Thoracic aorta (tissue), 2 donors: ENCODE results near the gene CHAC1. TPM values are rescaled to one million over a fixed set of nuclear protein-coding genes. Genes with fewer than 3 reads are reported as not detected.
A peak's percentile ranks its signal among the peaks of the same experiment; 100 is the strongest.

Experiments used
- ATAC-seq: fragments of 150-250 bp; one replicate; pipeline ENCODE4 v1.8.0; 2017; ENCODE audit warnings: low read depth; ENCODE audit not compliant: insufficient number of reproducible peaks, low FRiP score
- DNase-seq: peaks from one replicate; pipeline ENCODE4 v3.0.0-alpha.2; 2020; ENCODE audit warnings: low spot score
- H3K27ac ChIP-seq, 2 donors: fragments of 200-600 bp; sonication (generic); 1 replicate in 1 of 2; 2 replicates in 1 of 2; pipeline ENCODE4 v1.5.1; 2016; ENCODE audit warnings: mild to moderate bottlenecking in 2 of 2, moderate library complexity in 2 of 2
- H3K27me3 ChIP-seq: fragments of 200-600 bp; sonication (generic); replicated peaks from 2 replicates; pipeline ENCODE4 v1.6.0; 2016; ENCODE audit warnings: mild to moderate bottlenecking; ENCODE audit not compliant: insufficient read depth
- H3K36me3 ChIP-seq: fragments of 200-600 bp; sonication (generic); one replicate; pipeline ENCODE4 v1.5.1; 2016
- H3K4me1 ChIP-seq, 2 donors: fragments of 200-600 bp; sonication (generic); 1 replicate in 1 of 2; 2 replicates in 1 of 2; pipeline versions ENCODE4 v1.5.1 to v1.6.0; 2016; ENCODE audit warnings: low read depth in 2 of 2, mild to moderate bottlenecking in 1 of 2; ENCODE audit not compliant: control insufficient read depth in 1 of 2
- H3K4me3 ChIP-seq: fragments of 200-600 bp; sonication (generic); 2 replicates; pipeline ENCODE4 v1.5.1; 2016; ENCODE audit warnings: mild to moderate bottlenecking
- H3K9me3 ChIP-seq: fragments of 200-600 bp; sonication (generic); 2 replicates; pipeline ENCODE4 v1.5.1; 2016
- total RNA-seq, 2 donors: library from RNA; depleted of rRNA; stranded (reverse); fragments of >200 nt; gene quantifications; one replicate each; pipeline versions ENCODE4 v1.1.0 to v1.2.3, GENCODE V29; 2016
- TF ChIP-seq, protein P1 (sequence below): fragments of 200-600 bp; sonication (generic); IDR thresholded peaks from one replicate; pipeline ENCODE4 v1.5.1; 2019; ENCODE audit warnings: antibody characterized with exemption

The CHAC1 gene
- total RNA-seq, 2 donors from 2014 or later = 3.9 to 7.3 TPM

DNA sequence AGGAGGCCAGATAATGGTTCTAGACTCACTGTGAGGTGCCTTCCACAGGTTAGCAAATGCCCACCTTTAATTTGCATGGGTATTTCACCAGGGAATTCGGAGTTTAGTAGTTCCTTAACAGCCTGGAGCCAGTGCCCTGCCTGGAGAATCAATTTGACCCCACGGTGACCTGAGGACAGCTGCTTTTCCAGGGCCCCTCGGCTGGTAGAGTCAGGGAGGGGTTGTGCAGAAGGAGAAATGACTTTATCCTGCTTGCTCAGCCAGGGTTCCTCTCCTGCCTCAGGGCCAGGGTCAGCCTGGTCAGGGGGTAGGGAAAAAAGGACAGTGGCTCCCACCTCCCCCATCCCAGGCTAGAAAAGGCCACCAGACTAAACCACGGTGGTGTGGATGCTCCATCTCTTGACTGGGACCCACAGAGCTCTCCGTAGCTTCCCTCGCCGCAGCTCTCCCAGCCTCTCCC lies 12.2 kb upstream of the CHAC1 start:
- Histone ChIP-seq H3K27ac (peak overlapping the region; percentile 85 to 90), H3K27me3 (no peaks in the 10 kb centered on the region), H3K4me1 (peaks cover 14 to 38% of the 10 kb centered on the region in 2 donors), H3K36me3 (no peaks in the 10 kb centered on the region), H3K4me3 (peak overlapping the region; percentile 80), H3K9me3 (no peaks in the 10 kb centered on the region)
- TF ChIP-seq, protein P1, sequence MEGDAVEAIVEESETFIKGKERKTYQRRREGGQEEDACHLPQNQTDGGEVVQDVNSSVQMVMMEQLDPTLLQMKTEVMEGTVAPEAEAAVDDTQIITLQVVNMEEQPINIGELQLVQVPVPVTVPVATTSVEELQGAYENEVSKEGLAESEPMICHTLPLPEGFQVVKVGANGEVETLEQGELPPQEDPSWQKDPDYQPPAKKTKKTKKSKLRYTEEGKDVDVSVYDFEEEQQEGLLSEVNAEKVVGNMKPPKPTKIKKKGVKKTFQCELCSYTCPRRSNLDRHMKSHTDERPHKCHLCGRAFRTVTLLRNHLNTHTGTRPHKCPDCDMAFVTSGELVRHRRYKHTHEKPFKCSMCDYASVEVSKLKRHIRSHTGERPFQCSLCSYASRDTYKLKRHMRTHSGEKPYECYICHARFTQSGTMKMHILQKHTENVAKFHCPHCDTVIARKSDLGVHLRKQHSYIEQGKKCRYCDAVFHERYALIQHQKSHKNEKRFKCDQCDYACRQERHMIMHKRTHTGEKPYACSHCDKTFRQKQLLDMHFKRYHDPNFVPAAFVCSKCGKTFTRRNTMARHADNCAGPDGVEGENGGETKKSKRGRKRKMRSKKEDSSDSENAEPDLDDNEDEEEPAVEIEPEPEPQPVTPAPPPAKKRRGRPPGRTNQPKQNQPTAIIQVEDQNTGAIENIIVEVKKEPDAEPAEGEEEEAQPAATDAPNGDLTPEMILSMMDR = no peak
- DNase-seq (no peak), ATAC-seq (no peak)

DNA sequence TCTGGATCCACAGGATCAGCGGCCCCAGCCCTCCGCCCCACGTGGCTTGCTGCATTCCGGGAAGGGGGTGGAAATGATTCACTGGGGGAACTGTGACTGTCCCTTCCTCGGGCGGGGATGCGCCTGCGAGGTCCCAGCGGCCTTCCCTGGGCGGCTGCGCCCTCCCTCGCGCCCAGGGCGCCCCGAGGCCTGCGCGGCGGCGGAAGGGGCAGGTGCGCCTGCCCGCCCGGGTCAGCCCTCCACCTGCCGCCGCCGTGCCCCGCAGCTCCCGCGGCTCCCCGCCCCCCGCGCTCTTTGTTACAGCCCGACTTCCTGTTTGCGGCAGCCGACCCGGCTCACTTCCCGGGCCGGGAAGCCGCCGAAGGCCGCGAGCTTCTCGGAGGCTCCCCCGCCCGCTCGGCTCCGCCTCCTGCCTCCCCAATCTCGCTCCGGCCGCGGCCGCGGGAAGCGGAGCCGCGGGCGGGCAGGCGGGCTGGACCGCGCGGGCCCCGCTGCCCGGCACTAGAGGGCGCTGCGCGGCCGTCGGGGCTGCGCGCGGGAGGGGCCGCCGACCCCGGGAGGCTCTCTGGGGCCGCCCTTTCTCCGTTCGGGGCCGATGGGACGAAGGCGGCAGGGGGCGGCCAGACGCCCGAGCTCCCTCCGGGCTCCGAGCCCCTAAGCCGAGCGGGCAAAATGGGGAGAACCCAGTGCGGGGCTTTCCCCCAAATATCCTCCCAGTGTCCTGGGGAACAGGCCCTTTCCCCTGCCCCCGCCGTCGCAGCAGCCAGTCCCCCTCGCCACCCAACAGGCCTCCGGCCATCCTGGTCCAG lies 11.5 kb upstream of the CHAC1 start:
- DNase-seq = peak; percentile 50
- ATAC-seq = peak; percentile 71
- Histone ChIP-seq H3K27me3 (no peaks in the 10 kb centered on the region), H3K36me3 (no peaks in the 10 kb centered on the region), H3K4me1 (peaks cover 14 to 38% of the 10 kb centered on the region in 2 donors), H3K27ac (peak overlapping the region; percentile 85 to 90), H3K4me3 (peak overlapping the region; percentile 80), H3K9me3 (no peaks in the 10 kb centered on the region)
- TF ChIP-seq, protein P1 = peak; percentile 46

DNA sequence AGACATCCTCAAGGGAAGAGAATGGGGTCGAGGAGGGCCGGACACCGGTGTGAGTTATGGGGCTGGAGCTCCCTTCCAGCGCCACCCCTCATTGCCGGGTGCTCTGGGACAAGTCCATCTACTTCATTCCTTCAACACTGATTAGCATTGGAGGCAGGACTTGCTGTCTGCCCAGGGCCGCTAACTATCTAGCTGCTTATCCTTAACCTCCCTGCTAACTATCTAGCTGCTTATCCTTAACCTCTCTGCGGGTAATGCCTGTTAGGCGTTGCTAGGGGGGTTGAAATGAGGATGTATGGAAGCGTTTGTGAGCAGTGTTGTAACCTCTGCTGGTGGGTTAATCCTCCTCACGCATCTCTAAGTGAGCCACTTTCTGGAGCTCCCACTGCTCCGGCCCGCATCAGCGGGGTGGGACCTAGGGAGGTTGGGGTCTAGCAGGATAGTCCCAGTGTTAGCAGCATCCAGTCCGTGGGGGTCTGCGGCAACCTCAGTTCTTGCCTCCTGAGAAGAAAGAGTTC lies 10.9 kb upstream of the CHAC1 start:
- H3K36me3 ChIP-seq = no peaks in the 10 kb centered on the region
- TF ChIP-seq, protein P1 = no peak
- ATAC-seq (no peak), DNase-seq (no peak)
- H3K9me3 ChIP-seq = no peaks in the 10 kb centered on the region
- H3K27ac ChIP-seq = peak overlapping the region; percentile 85 to 90
- peak overlapping the region; percentile 80 for H3K4me3 ChIP-seq
- H3K4me1 ChIP-seq = peaks cover 14 to 33% of the 10 kb centered on the region in 2 donors
- no peaks in the 10 kb centered on the region for H3K27me3 ChIP-seq

DNA sequence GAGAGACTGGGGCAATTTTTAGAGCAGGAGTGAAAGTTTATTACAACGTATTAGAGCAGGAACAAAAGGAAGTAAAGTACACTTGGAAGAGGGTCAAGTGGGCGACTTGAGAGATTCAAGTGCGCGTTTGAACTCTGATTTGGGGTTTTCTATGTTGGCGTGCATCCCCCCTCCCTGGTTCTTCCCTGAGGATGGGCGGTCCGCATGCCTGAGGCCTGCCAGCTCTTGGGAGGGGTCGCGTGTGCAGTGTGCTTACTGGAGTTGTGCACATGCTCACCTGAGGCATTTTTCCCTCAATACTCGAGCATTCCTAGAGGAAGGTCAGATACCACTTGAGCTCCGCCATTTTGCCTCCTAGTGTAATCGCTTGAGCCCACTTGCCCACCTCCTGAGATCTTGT lies 10.4 kb upstream of the CHAC1 start:
- ATAC-seq = no peak
- Histone ChIP-seq H3K4me3 (peak overlapping the region; percentile 80), H3K27me3 (no peaks in the 10 kb centered on the region), H3K4me1 (peaks cover 14 to 29% of the 10 kb centered on the region in 2 donors), H3K27ac (no peak overlapping the region), H3K9me3 (no peaks in the 10 kb centered on the region), H3K36me3 (no peaks in the 10 kb centered on the region)
- DNase-seq = no peak
- TF ChIP-seq, protein P1 = no peak

DNA sequence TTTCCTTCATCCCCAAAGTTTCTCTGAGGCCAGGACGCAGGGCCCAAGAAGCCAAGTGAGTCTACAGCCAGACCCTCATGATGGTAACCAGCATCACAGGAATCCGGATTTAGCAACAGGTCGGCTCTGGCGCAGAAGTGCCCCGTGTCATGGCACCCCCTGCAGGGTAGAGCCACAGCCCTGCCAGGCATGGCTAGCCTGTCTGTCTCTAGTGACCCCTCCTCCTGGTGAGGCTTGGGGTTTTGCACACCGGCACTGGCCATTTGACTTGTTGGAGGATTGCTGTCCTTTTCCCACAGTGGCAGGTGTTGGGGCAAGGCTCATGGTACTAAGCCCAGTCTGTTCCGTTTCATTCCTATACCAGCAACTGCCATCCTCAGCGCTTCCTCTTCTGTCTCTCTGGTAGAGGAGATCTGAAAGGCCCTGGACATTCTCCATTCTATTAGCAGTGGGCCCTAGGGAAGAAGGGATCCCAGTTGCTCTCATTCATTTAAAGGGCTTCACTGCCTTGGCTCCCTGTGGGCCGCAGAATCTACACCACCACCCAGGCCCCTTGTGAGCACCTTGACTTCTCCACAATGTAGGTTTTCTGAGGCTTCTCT lies 9.4 kb upstream of the CHAC1 start:
- ATAC-seq (no peak), DNase-seq (no peak)
- Histone ChIP-seq H3K27me3 (no peaks in the 10 kb centered on the region), H3K36me3 (no peaks in the 10 kb centered on the region), H3K4me1 (peaks cover 14 to 28% of the 10 kb centered on the region in 2 donors), H3K27ac (no peak overlapping the region), H3K4me3 (no peak overlapping the region), H3K9me3 (no peaks in the 10 kb centered on the region)
- TF ChIP-seq, protein P1 = no peak
